Measurements from ENCODE around the gene FCER1A.

DNA sequence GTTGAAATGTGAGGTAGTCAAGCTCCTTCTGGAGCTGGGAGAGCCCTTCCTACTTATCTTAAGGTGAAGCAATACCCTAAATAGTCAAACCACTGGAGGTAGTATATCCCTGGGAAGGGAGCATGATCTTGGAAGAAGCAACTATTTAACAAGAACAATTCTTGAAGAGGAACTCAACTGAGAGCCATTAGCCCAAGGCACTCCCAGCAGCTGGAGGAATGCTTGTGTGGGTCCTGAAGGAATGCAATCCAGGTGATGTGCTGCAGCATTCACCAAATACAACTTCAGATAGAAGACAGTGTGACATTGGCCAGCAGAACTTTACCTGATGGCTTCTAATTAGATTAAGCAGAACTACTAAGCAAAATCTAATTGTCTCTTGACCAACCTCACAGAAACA is 9.5 kb downstream of the FCER1A start:
- TF ChIP-seq, protein P1, sequence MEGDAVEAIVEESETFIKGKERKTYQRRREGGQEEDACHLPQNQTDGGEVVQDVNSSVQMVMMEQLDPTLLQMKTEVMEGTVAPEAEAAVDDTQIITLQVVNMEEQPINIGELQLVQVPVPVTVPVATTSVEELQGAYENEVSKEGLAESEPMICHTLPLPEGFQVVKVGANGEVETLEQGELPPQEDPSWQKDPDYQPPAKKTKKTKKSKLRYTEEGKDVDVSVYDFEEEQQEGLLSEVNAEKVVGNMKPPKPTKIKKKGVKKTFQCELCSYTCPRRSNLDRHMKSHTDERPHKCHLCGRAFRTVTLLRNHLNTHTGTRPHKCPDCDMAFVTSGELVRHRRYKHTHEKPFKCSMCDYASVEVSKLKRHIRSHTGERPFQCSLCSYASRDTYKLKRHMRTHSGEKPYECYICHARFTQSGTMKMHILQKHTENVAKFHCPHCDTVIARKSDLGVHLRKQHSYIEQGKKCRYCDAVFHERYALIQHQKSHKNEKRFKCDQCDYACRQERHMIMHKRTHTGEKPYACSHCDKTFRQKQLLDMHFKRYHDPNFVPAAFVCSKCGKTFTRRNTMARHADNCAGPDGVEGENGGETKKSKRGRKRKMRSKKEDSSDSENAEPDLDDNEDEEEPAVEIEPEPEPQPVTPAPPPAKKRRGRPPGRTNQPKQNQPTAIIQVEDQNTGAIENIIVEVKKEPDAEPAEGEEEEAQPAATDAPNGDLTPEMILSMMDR (IDR thresholded peaks at IDR 0.05) = no peak
- no peak for TF ChIP-seq ZFX (IDR thresholded peaks at IDR 0.05; ENCODE audit: borderline replicate concordance)

Measured in 22Rv1 (cell line).